Body of pancreas (tissue), 4 donors: ENCODE data around the gene TRIM40.

Source experiments
- POLR2A ChIP-seq, 3 donors: fragments of 450-650 bp; IDR thresholded peaks; one replicate each; pipeline ENCODE4 v1.6.1; 2016; ENCODE audit warnings: antibody characterized with exemption in 3 of 3, mild to moderate bottlenecking in 2 of 3
- TF ChIP-seq, protein P1 (sequence below), 7 experiments: fragments of 450-650 bp in 4 of 7; fragments of 200-600 bp in 3 of 7; sonication (generic) in 3 of 7; IDR thresholded peaks; one replicate each; pipeline ENCODE4 v1.5.1; 2016 to 2019; ENCODE audit warnings: antibody characterized with exemption in 7 of 7

DNA sequence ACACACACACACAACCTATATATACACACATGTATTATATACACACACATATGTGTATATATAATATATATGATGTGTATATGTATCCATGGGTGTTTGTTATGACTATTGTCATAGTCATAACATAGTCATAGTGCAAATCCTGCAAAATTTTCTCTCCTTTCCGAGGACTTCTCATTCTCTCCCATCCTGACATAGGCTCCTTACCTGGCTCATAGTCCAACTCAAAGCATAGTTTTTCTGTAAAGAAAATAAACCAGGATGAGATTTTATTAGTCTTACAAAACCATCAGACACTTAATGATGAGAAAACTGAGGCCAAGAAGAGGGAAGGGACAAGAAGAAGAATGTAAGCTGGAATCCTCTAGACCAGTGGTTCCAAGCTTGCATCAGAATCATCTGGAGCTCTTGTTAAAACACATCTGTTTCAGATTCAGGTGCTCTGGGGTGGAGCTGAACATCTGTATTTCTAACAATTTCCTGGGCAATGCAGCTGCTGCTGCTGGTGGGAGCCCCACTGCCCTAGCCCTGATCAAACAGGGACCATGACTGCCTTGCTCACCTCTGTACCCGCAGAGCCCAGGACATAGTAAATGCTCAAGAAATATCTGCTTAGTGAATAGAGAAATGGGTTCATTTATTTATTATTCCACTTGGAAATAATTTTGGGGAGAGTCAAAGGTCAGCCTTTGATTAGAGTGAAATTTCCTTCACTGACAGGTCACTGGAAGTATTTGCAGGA is 19.8 kb downstream of the TRIM40 start:
- TF ChIP-seq, protein P1, sequence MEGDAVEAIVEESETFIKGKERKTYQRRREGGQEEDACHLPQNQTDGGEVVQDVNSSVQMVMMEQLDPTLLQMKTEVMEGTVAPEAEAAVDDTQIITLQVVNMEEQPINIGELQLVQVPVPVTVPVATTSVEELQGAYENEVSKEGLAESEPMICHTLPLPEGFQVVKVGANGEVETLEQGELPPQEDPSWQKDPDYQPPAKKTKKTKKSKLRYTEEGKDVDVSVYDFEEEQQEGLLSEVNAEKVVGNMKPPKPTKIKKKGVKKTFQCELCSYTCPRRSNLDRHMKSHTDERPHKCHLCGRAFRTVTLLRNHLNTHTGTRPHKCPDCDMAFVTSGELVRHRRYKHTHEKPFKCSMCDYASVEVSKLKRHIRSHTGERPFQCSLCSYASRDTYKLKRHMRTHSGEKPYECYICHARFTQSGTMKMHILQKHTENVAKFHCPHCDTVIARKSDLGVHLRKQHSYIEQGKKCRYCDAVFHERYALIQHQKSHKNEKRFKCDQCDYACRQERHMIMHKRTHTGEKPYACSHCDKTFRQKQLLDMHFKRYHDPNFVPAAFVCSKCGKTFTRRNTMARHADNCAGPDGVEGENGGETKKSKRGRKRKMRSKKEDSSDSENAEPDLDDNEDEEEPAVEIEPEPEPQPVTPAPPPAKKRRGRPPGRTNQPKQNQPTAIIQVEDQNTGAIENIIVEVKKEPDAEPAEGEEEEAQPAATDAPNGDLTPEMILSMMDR (IDR thresholded peaks at IDR 0.05), result no peak
- TF ChIP-seq POLR2A (IDR thresholded peaks at IDR 0.05), result no peak
